Pancreas (tissue), 10 donors: ENCODE measurements around the gene VWA3B. TPM values are rescaled to one million over a fixed set of nuclear protein-coding genes. Genes with fewer than 3 reads are reported as not detected.

Source experiments
- ATAC-seq, 4 donors: fragments of 200-7000 bp; cut with Tn5 transposase; one replicate each; pipeline versions ENCODE4 v1.8.0 to v1.9.1; 2020; ENCODE audit warnings: mild to moderate bottlenecking in 4 of 4, moderate library complexity in 4 of 4
- DNase-seq, 6 donors: peaks; one replicate each; pipeline ENCODE4 v3.0.0-alpha.2; 2020
- FAIRE-seq: peaks from 2 replicates; lab custom pipeline; 2012; peaks lifted over from hg19 to GRCh38; lab: Jason Lieb, UNC
- H3K27ac ChIP-seq, 4 donors: fragments of 200-600 bp; sonication (generic); 1 replicate in 3 of 4; 2 replicates in 1 of 4; pipeline versions ENCODE4 v1.5.0 to v1.8.0; 2020
- H3K27me3 ChIP-seq, 4 donors: fragments of 200-600 bp; one replicate each; pipeline ENCODE4 v1.8.0; 2021
- H3K36me3 ChIP-seq, 3 donors: fragments of 200-600 bp; sonication (generic) in 1 of 3; one replicate each; pipeline versions ENCODE4 v1.5.0 to v1.8.0; 2020 to 2021
- H3K4me1 ChIP-seq, 3 donors: fragments of 200-600 bp; one replicate each; pipeline ENCODE4 v1.8.0; 2021
- H3K4me3 ChIP-seq, 4 donors: fragments of 200-600 bp; sonication (generic) in 2 of 4; one replicate each; pipeline versions ENCODE4 v1.5.0 to v1.8.0; 2020 to 2021
- H3K9me3 ChIP-seq, 4 donors: fragments of 200-600 bp; one replicate each; pipeline ENCODE4 v1.8.0; 2021
- WGBS, 2 donors: extraction: QIAGEN DNeasy Blood & Tissue Kit; methylation state at CpG; one replicate each; pipeline ENCODE4 v1.1.7; 2013; 5-methylcytosine and 5-hydroxymethylcytosine counted together
- intact Hi-C, 3 donors: fragments of 100-400 bp; cut with DNase I; formaldehyde crosslinking; loops; one replicate each; pipeline versions ENCODE4 v1.11.1 to v1.14.2; 2022
- polyA plus RNA-seq, 2 donors: library from polyadenylated mRNA; stranded (reverse); fragments of 200-250 nt; gene quantifications; one replicate each; pipeline ENCODE4 v1.2.3, GENCODE V29; 2013
- total RNA-seq, 6 donors: library from RNA; stranded (reverse); fragmentation: NEBNext Ultra II Directional in 4 of 6; extraction: Animal tissue kit (Norgen Biotek cat#: 25700) in 4 of 6; gene quantifications; one replicate each; pipeline versions ENCODE4 v1.2.1 to v1.2.4, GENCODE V29; 2021 to 2023
- TF ChIP-seq, protein P1 (sequence below), 4 donors: fragments of 200-600 bp; sonication (generic) in 3 of 4; IDR thresholded peaks; one replicate each; pipeline versions ENCODE4 v1.5.0 to v1.8.0; 2021; ENCODE audit warnings: antibody characterized with exemption in 4 of 4
- donor health status: healthy with polysubstance abuse.
- donor health status: DM: no; HTN: no; CAD: no; lungs with moderate emphysema.
- donor health status: DM: no; HTN: no; CAD: no.
- donor health status: control.
- donor health status: control.
- donor health status: Bipolar disorder and iron deficiency.
- donor health status: DM: yes; HTN: yes; CAD: no.
- donor health status: DM: no; HTN: no; CAD: no.
- donor health status: DM: no; HTN: no; CAD: no.
- donor health status: DM: yes; HTN: yes; CAD: no.

Gene VWA3B
- total and polyA plus RNA-seq, 8 donors = 0.04 to 0.24 (median 0.07) TPM; not detected in 5

DNA sequence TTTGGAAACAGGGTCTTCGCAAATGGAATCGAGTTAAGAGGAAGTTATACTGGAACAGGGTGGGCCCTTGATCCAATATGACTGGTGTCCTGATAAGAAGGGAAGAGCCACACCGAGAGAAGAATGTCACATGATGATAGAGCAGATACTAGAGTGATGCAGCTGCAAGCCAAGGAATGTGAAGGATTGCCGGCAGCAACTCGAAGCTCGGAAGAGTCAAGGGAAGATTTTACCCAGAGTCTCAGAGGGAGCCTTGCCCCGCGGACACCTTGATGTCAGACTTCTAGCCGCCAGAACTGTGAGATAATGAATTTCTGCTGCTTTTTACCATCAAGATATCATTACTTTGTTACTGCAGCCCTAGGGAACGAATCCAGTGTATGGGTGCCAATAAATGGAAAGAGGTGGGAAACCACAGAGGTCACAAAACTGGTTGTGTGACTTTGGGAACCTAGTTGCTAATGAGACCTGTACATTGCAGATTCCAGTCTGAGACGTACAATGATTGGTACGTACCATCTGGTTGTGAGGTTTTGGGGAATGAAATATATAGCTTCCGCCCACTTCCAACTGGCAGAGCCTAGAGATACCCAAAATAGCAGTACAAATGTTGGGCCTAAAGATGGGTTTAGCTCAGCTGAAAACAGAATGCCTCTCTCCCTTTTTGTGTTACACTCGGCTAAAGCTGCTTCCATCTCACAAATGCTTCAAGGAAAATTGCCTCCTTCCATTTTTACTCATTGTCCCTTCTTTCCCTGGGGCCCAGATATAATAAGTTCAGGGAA is 28.6 kb upstream of the VWA3B start:
- Histone ChIP-seq H3K4me3 (no peak overlapping the region), H3K27ac (no peak overlapping the region), H3K9me3 (no peaks in the 10 kb centered on the region), H3K36me3 (no peaks in the 10 kb centered on the region), H3K4me1 (no peaks in the 10 kb centered on the region), H3K27me3 (no peaks in the 10 kb centered on the region)
- FAIRE-seq (no peak), ATAC-seq (no peak), DNase-seq (no peak)
- intact Hi-C loops = no loop called here
- WGBS, 2 donors = 91 to 92% methylated on average over 14 of the region's 14 CpGs
- TF ChIP-seq, protein P1, sequence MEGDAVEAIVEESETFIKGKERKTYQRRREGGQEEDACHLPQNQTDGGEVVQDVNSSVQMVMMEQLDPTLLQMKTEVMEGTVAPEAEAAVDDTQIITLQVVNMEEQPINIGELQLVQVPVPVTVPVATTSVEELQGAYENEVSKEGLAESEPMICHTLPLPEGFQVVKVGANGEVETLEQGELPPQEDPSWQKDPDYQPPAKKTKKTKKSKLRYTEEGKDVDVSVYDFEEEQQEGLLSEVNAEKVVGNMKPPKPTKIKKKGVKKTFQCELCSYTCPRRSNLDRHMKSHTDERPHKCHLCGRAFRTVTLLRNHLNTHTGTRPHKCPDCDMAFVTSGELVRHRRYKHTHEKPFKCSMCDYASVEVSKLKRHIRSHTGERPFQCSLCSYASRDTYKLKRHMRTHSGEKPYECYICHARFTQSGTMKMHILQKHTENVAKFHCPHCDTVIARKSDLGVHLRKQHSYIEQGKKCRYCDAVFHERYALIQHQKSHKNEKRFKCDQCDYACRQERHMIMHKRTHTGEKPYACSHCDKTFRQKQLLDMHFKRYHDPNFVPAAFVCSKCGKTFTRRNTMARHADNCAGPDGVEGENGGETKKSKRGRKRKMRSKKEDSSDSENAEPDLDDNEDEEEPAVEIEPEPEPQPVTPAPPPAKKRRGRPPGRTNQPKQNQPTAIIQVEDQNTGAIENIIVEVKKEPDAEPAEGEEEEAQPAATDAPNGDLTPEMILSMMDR (IDR thresholded peaks at IDR 0.05) = no peak

DNA sequence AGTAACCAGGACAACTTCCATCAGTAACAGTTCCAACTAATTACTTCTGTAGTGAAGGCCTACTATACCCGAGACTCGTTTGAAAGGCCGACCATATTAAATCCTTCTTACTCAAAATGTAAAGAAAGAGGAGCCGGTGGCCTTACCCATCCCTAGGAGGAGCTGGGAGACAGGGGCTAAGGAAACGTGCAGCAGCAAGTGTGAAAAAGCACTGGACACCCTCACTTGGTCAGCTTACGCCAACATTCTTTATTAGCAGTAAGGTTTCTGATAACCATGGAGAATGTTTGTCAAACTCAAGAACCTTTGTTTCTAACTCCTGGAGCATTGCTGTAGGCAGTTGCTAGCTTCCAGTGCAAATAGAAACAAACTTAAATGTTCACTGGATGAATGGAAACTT is 26.7 kb upstream of the VWA3B start:
- intact Hi-C loops = no loop called here
- Histone ChIP-seq H3K27me3 (no peaks in the 10 kb centered on the region), H3K27ac (no peak overlapping the region), H3K4me3 (no peak overlapping the region), H3K9me3 (no peaks in the 10 kb centered on the region), H3K4me1 (no peaks in the 10 kb centered on the region), H3K36me3 (no peaks in the 10 kb centered on the region)
- TF ChIP-seq, protein P1 (IDR thresholded peaks at IDR 0.05) = no peak
- ATAC-seq = no peak
- no peak for DNase-seq
- 88 to 89% methylated on average over 6 of the region's 6 CpGs for WGBS, 2 donors
- no peak for FAIRE-seq

DNA sequence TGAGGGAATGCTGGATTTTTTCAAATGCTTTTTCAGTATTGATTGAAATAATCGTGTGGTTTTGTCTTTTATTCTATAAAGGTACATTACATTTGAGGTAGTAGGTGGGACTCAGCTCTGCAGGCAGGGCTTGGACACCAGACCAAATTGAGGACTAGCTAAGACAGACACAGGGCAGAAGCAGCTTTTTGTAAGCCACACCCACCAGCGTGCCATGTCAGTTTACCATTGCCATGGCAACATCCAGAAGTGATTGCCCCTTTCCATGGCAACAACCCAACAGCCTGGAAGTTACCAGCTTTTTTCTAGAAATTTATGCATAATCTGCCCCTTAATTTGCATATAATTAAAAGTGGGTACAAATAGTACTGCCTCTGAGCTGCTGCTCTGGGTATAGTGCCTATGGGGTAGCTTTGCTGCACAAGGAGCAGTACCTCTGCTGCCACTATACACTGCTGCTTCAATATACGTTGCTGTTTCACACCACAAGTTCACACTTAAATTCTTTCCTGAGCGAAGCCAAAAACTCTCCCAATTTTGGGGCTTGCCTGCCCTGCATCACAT is 23.6 kb upstream of the VWA3B start:
- Histone ChIP-seq H3K9me3 (no peaks in the 10 kb centered on the region), H3K4me1 (no peaks in the 10 kb centered on the region), H3K27ac (no peak overlapping the region), H3K4me3 (no peak overlapping the region), H3K27me3 (no peaks in the 10 kb centered on the region), H3K36me3 (no peaks in the 10 kb centered on the region)
- intact Hi-C loops = no loop called here
- ATAC-seq (no peak), FAIRE-seq (no peak), DNase-seq (no peak)
- TF ChIP-seq, protein P1 (IDR thresholded peaks at IDR 0.05) = no peak
- 66 to 72% methylated on average over 4 of the region's 4 CpGs for WGBS, 2 donors

DNA sequence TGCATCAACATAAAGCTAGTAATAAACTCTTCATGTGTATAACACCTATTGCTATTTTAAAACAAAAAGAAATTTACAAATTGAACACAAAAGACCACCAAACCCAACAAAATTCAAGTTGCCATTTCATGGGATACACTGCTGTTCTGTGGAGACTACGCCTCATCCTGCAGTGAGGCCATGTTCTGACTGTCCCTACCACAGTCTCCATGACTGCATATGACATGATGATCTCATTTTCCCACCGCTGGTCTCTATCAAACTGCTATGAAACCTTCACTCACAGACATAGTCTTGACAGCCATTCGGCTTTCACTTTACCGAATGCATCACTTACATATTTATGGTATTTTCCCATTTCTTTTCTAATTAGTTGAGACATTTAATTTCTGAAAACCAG is 21.2 kb upstream of the VWA3B start:
- H3K4me3 ChIP-seq = no peak overlapping the region
- H3K36me3 ChIP-seq = no peaks in the 10 kb centered on the region
- H3K27ac ChIP-seq = no peak overlapping the region
- intact Hi-C loops = no loop called here
- TF ChIP-seq, protein P1 (IDR thresholded peaks at IDR 0.05) = no peak
- FAIRE-seq (no peak), ATAC-seq (no peak), DNase-seq (no peak)
- no peaks in the 10 kb centered on the region for H3K27me3 ChIP-seq
- H3K4me1 ChIP-seq = no peaks in the 10 kb centered on the region
- no peaks in the 10 kb centered on the region for H3K9me3 ChIP-seq
- 90 to 93% methylated on average over 4 of the region's 4 CpGs for WGBS, 2 donors

DNA sequence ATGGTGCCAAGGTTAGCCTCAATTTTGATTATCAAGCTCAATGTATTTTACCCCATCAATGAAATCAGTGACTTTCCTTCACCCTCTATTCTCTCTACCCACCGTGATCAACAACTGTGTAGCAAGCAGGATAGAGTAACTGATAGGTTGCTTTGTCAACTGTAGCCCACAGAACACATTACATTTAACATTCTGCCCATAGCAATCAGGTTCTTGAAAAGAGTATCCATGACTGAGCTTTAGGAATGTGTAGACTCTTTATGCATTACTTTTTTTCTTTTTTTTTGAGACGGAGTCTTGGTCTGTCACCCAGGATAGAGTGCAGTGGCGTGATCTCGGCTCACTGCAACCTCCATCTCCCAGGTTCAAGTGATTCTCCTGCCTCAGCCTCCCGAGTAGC is 19.8 kb upstream of the VWA3B start:
- no peak for FAIRE-seq
- no peak for DNase-seq
- Histone ChIP-seq H3K4me3 (no peak overlapping the region), H3K9me3 (no peaks in the 10 kb centered on the region), H3K27ac (no peak overlapping the region), H3K27me3 (no peaks in the 10 kb centered on the region), H3K36me3 (no peaks in the 10 kb centered on the region), H3K4me1 (no peaks in the 10 kb centered on the region)
- WGBS, 2 donors = 89 to 95% methylated on average over 5 of the region's 5 CpGs
- intact Hi-C loops = no loop called here
- TF ChIP-seq, protein P1 (IDR thresholded peaks at IDR 0.05) = no peak
- ATAC-seq = no peak
